GM06990 (cell line): ENCODE measurements around the gene MYOCOS.
"Not testable (repeated sequence)": the region's sequence is repeated elsewhere in the genome, so short reads cannot be mapped to it uniquely, and the experiment has no call there.

ENCODE experiments used
- DNase-seq: peaks from one replicate; pipeline ENCODE4 v3.0.0-alpha.2; 2011; ENCODE audit not compliant: insufficient read length; ENCODE audit errors: extremely low read depth
- H3K27me3 ChIP-seq: replicated peaks from 2 replicates; pipeline ENCODE4 v1.6.0; 2011; ENCODE audit warnings: low read length; ENCODE audit not compliant: control insufficient read depth, insufficient read depth
- H3K36me3 ChIP-seq: 2 replicates; pipeline ENCODE4 v1.5.1; 2011; ENCODE audit warnings: low read length; ENCODE audit not compliant: control insufficient read depth, insufficient read depth
- H3K4me3 ChIP-seq: replicated peaks from 2 replicates; pipeline ENCODE4 v1.5.1; 2011; ENCODE audit warnings: low read depth, mild to moderate bottlenecking, control low read depth, low read length
- TF ChIP-seq, protein P1 (sequence below): IDR thresholded peaks from 2 replicates; pipeline ENCODE4 v1.5.1; 2011; ENCODE audit warnings: low read length, control low read depth, mild to moderate bottlenecking, inconsistent platforms; ENCODE audit not compliant: insufficient read depth, poor library complexity, severe bottlenecking

MYOCOS gene

DNA sequence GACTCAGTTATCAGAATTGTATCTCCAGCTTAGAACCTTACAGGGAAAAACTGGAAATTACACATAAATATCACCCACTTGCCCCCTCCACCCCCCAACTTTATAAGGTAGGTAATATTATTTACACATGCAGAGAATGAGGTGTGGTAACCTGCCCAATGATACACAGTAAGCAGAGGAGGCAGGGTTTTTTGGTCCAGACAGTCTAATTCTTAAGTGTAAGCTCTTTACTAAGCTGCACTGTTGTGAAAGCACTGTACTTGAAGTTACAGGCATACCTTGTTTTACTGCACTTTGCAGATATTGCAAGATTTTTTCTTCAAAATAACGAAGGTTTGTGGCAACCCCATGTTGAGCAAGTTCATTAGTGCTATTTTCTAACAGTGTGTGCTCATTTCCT lies 24.8 kb upstream of the MYOCOS start:
- TF ChIP-seq, protein P1, sequence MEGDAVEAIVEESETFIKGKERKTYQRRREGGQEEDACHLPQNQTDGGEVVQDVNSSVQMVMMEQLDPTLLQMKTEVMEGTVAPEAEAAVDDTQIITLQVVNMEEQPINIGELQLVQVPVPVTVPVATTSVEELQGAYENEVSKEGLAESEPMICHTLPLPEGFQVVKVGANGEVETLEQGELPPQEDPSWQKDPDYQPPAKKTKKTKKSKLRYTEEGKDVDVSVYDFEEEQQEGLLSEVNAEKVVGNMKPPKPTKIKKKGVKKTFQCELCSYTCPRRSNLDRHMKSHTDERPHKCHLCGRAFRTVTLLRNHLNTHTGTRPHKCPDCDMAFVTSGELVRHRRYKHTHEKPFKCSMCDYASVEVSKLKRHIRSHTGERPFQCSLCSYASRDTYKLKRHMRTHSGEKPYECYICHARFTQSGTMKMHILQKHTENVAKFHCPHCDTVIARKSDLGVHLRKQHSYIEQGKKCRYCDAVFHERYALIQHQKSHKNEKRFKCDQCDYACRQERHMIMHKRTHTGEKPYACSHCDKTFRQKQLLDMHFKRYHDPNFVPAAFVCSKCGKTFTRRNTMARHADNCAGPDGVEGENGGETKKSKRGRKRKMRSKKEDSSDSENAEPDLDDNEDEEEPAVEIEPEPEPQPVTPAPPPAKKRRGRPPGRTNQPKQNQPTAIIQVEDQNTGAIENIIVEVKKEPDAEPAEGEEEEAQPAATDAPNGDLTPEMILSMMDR: no peak
- Histone ChIP-seq H3K4me3 (no peak overlapping the region), H3K36me3 (peaks cover 2% of the 10 kb centered on the region; the same call in 1 of the 2 replicates), H3K27me3 (no peaks in the 10 kb centered on the region)
- no peak for DNase-seq

DNA sequence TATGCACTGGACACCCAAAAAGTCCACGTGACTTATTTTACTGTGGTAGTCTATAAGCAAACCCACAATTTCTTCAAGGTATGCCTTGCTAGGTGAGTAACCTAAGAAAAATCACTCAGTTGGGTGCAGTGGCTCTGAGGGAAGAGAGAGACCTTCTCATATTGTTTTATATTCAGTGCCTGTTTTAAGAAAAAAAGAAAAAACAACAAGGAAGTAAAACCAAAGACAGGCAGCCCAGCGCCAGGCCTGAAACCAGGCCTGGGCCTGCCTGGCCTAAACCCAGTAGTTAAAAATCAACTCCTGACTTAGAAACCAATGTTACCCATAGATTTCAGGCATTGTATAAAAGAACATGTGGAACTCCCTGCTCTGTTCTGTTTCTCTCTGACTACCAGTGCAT lies 21.7 kb upstream of the MYOCOS start:
- H3K27me3 ChIP-seq, H3K36me3 ChIP-seq, DNase-seq, H3K4me3 ChIP-seq: not testable (repeated sequence)

DNA sequence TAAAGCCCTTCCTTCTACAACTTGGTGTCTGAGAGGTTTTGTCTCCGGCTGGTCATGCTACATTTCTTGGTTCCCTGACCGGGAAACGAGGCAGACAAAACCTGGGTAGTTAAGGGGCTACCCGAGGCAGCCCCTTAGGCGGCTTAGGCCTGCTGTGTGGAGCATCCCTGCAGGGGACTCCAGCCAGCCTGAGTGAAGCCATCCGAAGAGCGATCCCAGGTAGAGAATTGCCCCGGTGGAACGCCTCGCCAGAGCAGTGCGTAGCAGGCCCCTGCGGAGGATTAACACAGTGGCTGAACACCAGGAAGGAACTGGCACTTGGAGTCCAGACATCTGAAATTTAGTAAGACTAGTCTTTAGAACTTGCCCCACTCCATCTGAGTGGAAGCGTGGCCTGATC lies 21.2 kb upstream of the MYOCOS start:
- Histone ChIP-seq H3K4me3 (no peak overlapping the region), H3K36me3 (no peaks in the 10 kb centered on the region), H3K27me3 (no peaks in the 10 kb centered on the region)
- no peak for DNase-seq
- TF ChIP-seq, protein P1: no peak

DNA sequence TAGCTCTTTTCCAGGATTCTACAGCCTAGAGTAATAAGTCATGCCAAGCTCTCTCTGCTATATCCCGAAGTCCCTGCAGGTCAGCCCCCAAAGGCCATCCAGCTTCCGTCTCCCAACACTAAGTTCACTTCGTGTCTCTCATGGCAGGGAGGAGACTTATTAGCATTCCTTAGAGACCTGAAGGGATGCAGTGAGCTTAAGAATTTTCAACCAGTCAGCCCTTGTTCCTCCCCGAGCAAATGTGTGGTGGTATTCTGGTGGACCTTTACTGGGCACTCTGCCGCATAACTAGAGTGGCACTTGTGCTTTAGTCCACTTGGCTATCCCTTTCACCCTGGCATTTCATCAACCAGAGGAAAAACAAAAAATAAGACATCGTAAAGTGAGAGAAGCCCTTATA lies 19.0 kb upstream of the MYOCOS start:
- not testable (repeated sequence) for DNase-seq, H3K36me3 ChIP-seq, H3K27me3 ChIP-seq, H3K4me3 ChIP-seq

DNA sequence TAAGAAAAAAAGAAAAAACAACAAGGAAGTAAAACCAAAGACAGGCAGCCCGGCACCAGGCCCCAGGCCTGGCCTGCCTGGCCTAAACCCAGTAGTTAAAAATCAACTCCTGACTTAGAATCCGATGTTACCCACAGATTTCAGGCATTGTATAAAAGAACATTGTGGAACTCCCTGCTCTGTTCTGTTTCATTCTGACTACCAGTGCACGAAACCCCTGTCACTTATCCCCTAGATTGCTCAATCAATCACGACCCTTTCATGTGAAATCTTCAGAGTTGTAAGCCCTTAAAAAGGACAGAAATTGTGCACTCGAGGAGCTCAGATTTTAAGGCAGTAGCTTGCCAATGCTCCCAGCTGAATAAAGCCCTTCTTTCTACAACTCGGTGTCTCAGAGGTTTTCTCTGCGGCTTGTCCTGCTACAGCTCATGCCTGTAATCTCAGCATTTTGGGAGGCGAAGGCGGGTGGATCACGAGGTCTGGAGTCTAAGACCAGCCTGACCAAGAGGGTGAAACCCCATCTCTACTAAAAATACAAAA lies 15.6 kb upstream of the MYOCOS start:
- H3K36me3 ChIP-seq: no peaks in the 10 kb centered on the region
- TF ChIP-seq, protein P1: no peak
- no peak for DNase-seq
- H3K27me3 ChIP-seq: no peaks in the 10 kb centered on the region
- no peak overlapping the region for H3K4me3 ChIP-seq

DNA sequence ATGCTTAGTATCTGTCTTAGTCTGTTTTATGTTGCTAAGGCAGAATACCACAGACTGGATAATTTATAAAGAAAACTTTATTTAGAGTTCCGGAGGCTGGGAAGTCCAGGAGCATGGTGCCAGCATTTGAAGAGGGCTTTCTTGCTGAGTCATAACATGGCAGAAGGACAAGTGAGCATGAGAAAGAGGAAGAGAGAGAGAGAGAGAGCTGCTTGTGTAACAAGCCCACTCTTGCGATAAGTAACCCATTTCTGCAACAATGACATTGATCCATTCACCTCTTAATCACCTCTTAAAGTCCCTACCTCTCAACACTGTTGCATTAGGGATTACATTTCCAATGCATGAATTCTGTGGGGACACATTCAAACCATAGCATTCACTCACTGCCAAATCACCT lies 11.7 kb upstream of the MYOCOS start:
- DNase-seq: no peak
- TF ChIP-seq, protein P1: no peak
- H3K4me3 ChIP-seq: no peak overlapping the region
- H3K36me3 ChIP-seq: no peaks in the 10 kb centered on the region
- H3K27me3 ChIP-seq: no peaks in the 10 kb centered on the region

DNA sequence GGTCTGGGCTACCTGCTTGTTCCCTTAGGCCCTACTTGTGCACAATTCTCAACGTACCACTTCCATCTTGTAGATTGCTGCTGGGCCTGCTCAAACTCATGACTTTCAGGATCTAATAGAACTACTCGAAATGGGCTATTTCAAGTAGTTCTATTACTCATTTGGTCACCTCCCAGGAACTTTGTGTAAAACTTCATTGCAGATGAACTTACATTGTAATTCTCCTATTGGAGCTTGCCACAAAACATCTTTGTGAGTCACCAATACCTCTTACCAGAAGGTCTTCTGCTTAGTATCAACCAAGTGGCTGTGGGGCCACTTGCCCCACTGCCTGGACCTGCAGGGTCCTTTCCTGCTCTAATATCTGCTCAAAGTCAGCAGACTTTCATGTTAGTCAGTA lies 10.7 kb upstream of the MYOCOS start:
- no peaks in the 10 kb centered on the region for H3K27me3 ChIP-seq
- no peak overlapping the region for H3K4me3 ChIP-seq
- no peak for DNase-seq
- TF ChIP-seq, protein P1: no peak
- H3K36me3 ChIP-seq: no peaks in the 10 kb centered on the region
